Cerebellar cortex (tissue), 1 donor: ENCODE results near the gene PIRT.
A peak's percentile ranks its signal among the peaks of the same experiment; 100 is the strongest.
"Not testable (repeated sequence)": the region's sequence is repeated elsewhere in the genome, so short reads cannot be mapped to it uniquely, and the experiment has no call there.

Experiments
- DNase-seq: peaks from one replicate; pipeline ENCODE4 v3.0.0-alpha.2; 2015; ENCODE audit warnings: low spot score

PIRT gene

DNA sequence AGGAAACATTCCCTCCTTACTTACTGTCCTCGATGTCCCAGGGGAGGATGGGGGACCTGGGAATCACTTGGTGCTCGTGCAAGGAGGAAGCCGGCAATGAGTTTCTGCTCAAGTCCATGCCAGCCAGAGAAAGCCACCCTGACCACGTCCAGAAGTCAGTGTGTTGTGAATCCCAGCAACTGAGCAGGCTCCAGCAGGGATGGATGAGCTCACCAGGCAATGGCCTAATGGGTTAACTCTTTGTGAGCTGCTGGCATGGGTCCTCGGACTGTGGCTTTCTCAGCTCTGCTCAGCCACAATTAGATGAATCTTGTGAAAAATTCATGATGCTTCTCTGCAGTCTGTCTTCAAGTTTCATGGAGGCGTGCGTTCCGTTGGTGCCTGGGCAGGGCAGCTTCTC lies at the start of gene PIRT:
PIRT (minus strand) TSS at position 167 of the 400 bp plus-strand sequence. CDS start 12,442 bp downstream, outside the sequence.
- DNase-seq: no peak

- DNase-seq: no peak
These were observed 44.1 kb upstream of the PIRT start for GRCh38 chr17:10881959-10882358.

GRCh38 chr17:10879190-10879836 lies 41.4 kb upstream of the PIRT start:
- DNase-seq: peak; percentile 15

DNA sequence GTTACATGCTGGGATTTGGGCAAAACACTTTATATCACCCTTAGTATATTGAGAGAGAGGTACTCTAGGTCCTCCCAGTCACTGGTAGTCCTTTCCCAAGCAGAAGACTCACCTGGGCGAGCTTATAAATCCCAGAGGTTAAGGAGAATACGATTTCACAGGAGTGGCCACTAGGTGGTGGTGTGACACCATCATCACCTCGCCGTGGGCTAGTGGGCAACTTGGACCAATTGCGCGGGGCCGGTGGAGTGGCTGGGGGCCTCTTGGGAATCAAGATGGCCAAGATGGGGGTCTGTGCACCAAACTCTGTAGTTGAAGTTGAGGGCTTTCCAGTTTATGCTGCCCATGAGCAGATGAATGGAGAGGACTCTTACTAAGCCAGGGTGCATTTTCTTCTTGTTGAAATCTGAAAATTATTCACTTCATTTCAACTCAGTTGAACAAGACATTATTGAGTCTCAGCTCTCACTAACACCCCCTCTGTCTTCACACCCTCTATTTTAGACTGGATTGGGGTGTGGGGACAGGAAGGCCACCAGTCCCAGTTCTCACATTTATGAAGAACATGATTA lies 38.2 kb upstream of the PIRT start:
- DNase-seq: peak; percentile 31

- DNase-seq: no peak
These were observed 37.6 kb upstream of the PIRT start for GRCh38 chr17:10875430-10875851.

- no peak for DNase-seq
These were observed 34.0 kb upstream of the PIRT start for GRCh38 chr17:10871914-10872313.

GRCh38 chr17:10870336-10871050 lies 32.6 kb upstream of the PIRT start:
- no peak for DNase-seq

GRCh38 chr17:10868744-10869143 lies 30.9 kb upstream of the PIRT start:
- not testable (repeated sequence) for DNase-seq

DNA sequence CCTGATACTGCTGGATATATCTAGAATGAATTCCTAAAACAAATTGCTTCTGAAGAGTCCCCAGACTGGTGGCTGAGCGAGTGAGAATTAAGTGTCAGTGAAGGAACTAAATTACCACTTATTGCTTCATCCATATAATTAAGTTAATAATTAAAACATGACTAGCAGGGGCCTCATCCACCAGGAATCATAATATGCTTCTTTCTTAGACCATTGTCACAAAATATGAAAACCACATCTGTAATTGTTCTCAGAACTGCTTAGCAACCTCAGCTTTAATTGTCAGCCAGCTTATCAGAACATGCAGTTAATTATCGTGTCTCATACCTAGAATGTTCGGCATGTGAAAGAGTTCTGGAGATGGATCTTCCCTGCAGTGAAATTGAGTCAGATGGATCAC lies 21.2 kb upstream of the PIRT start:
- DNase-seq: no peak

GRCh38 chr17:10857976-10858375 lies 20.1 kb upstream of the PIRT start:
- DNase-seq: no peak

- not testable (repeated sequence) for DNase-seq
These were observed 8.7 kb upstream of the PIRT start for GRCh38 chr17:10846636-10847035.

GRCh38 chr17:10845388-10845751 lies 7.5 kb upstream of the PIRT start:
- DNase-seq: no peak

- DNase-seq: peak; percentile 35
These were observed 6.9 kb upstream of the PIRT start for GRCh38 chr17:10844621-10845387.

DNA sequence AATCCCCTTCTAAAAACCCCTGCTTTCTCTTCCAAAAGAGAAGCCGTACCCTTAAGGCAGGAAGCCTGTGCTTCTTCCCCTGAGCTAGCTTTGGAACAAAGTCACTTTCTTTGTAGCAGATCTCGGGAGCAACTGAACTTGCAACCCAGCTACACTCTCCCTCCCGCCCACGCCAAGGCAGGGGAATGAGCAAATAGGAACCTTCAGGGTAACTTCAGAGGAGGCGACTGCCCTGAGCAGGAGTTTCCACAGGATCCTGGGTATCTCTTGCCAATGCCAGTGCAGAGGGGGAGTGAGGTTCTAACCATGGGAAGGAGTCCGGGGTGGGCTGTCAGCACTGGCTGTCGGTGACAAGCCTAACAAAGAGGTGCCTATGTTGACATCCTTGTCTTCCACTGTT lies 5.9 kb upstream of the PIRT start:
- DNase-seq: no peak

GRCh38 chr17:10842658-10843057 lies 4.8 kb upstream of the PIRT start:
- peak; percentile 5 for DNase-seq

- DNase-seq: no peak
These were observed 795 bp upstream of the PIRT start for GRCh38 chr17:10838682-10839081.

- DNase-seq: no peak
These were observed 809 bp downstream of the PIRT start for GRCh38 chr17:10836966-10837590.

DNA sequence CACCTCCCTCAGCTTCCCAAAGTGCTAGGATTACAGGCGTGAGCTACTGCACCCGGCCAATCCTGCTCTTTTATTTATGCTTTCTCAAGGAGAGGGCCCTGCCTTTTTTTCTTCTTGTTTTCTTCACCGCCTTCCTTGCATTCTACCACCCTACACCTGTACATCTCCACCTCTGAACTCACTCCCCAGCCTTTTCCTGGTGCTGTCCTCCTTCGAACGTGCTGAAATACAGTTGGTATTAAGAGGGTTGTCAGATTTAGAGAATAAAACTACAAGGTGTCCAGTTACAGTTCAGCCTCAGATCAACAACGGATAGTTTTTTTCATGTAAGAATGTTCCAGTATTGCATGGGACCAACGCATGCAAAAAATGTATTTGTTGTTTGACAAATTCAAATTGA lies 1.7 kb downstream of the PIRT start:
- no peak for DNase-seq

DNA sequence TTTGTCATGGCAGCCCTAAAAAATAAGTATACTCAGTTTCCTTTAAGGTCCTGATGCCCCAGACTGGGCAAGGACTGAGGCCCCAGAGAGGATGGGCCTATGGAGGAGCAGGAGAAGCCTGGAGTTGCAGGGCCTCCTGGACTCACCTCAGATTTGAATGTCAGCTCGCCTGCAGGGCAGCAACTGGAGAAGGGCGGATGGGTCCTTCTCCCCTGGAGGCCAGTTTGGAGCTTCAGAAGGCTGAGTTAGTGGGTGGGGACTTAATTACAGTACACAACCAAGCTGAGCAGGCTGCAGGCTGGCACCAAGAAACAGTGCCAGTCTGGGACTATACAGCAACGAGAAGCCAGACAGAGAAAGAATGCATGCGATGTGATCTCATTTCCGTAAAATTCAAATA lies 6.2 kb downstream of the PIRT start:
- no peak for DNase-seq

GRCh38 chr17:10827898-10828552 lies 9.9 kb downstream of the PIRT start:
- DNase-seq: no peak

- DNase-seq: no peak
These were observed 13.0 kb downstream of the PIRT start for GRCh38 chr17:10824874-10825273.

DNA sequence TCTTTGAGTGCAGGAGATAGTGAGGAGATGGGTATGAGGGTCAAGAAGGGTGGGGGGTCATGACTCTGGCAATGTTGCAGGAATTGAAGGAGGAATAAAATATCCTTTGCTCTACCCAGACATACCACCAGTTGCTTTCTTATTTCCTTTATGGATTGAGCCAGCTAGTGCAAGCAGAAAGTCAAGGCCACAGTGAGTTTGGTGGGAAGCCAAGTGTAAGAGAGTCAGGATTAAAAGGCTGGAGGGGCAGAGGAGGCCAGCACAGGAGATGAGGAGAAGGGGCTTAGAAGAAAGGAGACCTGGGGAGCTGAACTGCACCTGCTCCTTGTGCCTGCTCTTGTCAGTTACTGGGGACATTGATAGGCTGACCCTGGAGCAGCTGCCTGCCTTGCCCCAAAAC lies 16.1 kb downstream of the PIRT start:
- no peak for DNase-seq
